Prostate gland (tissue), 2 donors: Measurements from ENCODE around the gene TSPAN32. TPM values are rescaled to one million over a fixed set of nuclear protein-coding genes. Genes with fewer than 3 reads are reported as not detected.

ENCODE experiments used
- DNase-seq: peaks from one replicate; pipeline ENCODE4 v3.0.0-alpha.2; 2019; ENCODE audit warnings: low spot score
- H3K27ac ChIP-seq, 2 donors: fragments of 200-600 bp; sonication (generic); 2 replicates each; pipeline ENCODE4 v1.5.1; 2017 to 2019
- H3K27me3 ChIP-seq: fragments of 200-600 bp; sonication (generic); replicated peaks from 2 replicates; pipeline ENCODE4 v1.5.1; 2019; ENCODE audit not compliant: insufficient read depth
- H3K36me3 ChIP-seq, 2 donors: fragments of 200-600 bp; sonication (generic); 1 replicate in 1 of 2; 2 replicates in 1 of 2; pipeline versions ENCODE4 v1.5.1 to v1.8.1; 2017 to 2019
- H3K4me1 ChIP-seq: fragments of 200-600 bp; sonication (generic); replicated peaks from 2 replicates; pipeline ENCODE4 v1.5.1; 2019
- H3K4me3 ChIP-seq, 2 donors: fragments of 200-600 bp; sonication (generic); 2 replicates each; pipeline ENCODE4 v1.5.1; 2017 to 2019
- H3K9me3 ChIP-seq: fragments of 200-600 bp; sonication (generic); 2 replicates; pipeline ENCODE4 v1.5.1; 2017
- CTCF ChIP-seq, 4 experiments: fragments of 200-600 bp in 2 of 4; fragments of 450-650 bp in 2 of 4; sonication (generic) in 2 of 4; IDR thresholded peaks; 1 replicate in 3 of 4; 2 replicates in 1 of 4; pipeline ENCODE4 v1.5.1; 2016 to 2019; ENCODE audit warnings: antibody characterized with exemption in 4 of 4, mild to moderate bottlenecking in 2 of 4, moderate library complexity in 2 of 4
- POLR2A ChIP-seq: fragments of 450-650 bp; IDR thresholded peaks from one replicate; pipeline ENCODE4 v1.6.1; 2016; ENCODE audit warnings: antibody characterized with exemption, mild to moderate bottlenecking
- POLR2AphosphoS5 ChIP-seq: sonication (generic); formaldehyde crosslinking; IDR thresholded peaks from one replicate; pipeline ENCODE4 v1.6.1; 2017; ENCODE audit warnings: antibody characterized with exemption
- WGBS: methylation state at CpG from one replicate; pipeline ENCODE4 v1.1.5; 2018; 5-methylcytosine and 5-hydroxymethylcytosine counted together
- intact Hi-C: fragments of 100-400 bp; cut with DNase I; formaldehyde crosslinking; loops from one replicate; pipeline ENCODE4 v1.14.2; 2022
- total RNA-seq, 2 donors: library from RNA; depleted of rRNA; stranded (reverse); fragments of >200 nt; gene quantifications; one replicate each; pipeline ENCODE4 v1.1.0, GENCODE V29; 2016

Gene TSPAN32
- total RNA-seq, 2 donors from 2014 or later, result not detected

DNA sequence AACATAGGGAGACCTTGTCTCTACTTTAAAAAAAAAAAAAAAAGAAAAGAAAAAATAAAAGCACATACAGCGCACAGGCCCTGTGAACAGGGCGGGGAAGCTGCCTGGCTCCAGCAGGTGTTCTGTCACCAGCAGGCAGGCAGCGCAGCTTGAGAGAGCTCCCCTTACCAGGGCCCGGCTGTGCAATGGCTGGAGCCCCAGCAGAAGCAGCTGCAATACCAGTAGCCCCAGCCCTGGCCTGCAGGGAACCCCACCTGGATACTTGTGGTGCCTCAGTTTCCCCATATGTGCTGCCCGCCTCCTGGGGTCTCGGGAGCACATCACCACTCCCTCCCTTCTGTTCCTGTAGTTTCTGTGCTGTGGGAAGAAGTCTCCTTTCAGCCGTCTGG is 12.3 kb downstream of the TSPAN32 start:
- H3K27me3 ChIP-seq, result no peaks in the 10 kb centered on the region
- no peaks in the 10 kb centered on the region for H3K36me3 ChIP-seq
- no peaks in the 10 kb centered on the region for H3K9me3 ChIP-seq
- DNase-seq, result no peak
- peaks cover 8% of the 10 kb centered on the region for H3K4me1 ChIP-seq
- intact Hi-C loops, result no loop called here
- H3K4me3 ChIP-seq, result no peak overlapping the region
- peak overlapping the region; percentile 62 to 68 for H3K27ac ChIP-seq
- TF ChIP-seq POLR2A (no peak), CTCF (IDR thresholded peaks at IDR 0.05) (no peak), POLR2AphosphoS5 (no peak)
- 83% methylated on average over 7 of the region's 7 CpGs for WGBS

GRCh38 chr11:2314525-2315394 is 12.9 kb downstream of the TSPAN32 start:
- no peak overlapping the region for H3K4me3 ChIP-seq
- WGBS, result 24% methylated on average over 16 of the region's 16 CpGs
- TF ChIP-seq CTCF (IDR thresholded peaks at IDR 0.05) (no peak), POLR2A (peak; percentile 37), POLR2AphosphoS5 (peak; percentile 58)
- H3K36me3 ChIP-seq, result no peaks in the 10 kb centered on the region
- H3K4me1 ChIP-seq, result peaks cover 8% of the 10 kb centered on the region
- H3K9me3 ChIP-seq, result no peaks in the 10 kb centered on the region
- DNase-seq, result peak; percentile 71
- peak overlapping the region; percentile 62 to 68 for H3K27ac ChIP-seq
- intact Hi-C loops, result loop anchor here (5.0 kb wide), 1 partner anchor 213 kb away; no protein-coding TSS in a partner anchor
- H3K27me3 ChIP-seq, result no peaks in the 10 kb centered on the region

DNA sequence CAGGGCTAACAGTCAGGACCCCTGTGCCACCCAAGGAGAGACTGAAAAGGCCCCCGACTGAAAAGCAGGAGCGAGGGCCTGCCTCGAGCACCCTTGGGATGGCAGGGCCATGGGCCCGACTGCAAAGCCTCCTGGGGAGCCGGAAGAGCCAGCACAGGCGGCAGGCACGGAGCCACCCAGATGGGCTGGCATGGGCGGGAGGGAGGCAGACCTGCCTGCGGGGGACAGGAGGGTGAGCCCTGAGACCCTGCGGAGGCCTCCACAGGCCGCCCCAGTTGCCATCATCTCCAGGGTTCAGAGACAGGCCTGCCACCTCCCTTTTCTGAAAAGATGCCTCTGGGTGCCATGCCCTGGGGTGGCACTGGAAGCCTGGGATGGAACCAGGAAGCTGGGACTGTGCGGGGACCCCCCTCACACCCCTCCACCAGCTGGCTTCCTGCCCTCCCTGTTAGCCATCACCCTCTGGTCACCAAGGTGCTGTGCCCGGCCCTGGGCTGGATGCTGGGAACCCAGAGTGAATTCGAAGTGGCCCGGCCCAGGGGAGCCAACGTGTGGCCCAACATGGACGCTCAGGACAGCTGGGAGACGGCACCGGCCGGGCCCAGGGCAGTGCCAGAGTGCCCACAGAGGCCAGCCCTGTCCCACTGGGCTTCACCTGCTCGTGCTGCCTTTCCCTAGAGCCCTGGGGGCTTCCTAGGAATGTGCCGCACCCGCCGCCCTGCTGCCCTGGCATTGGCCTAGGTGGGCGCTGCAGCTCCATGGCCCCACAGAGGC is 13.8 kb downstream of the TSPAN32 start:
- Histone ChIP-seq H3K4me1 (peaks cover 8% of the 10 kb centered on the region), H3K27ac (peak overlapping the region; percentile 62 to 68), H3K36me3 (no peaks in the 10 kb centered on the region), H3K9me3 (no peaks in the 10 kb centered on the region), H3K27me3 (no peaks in the 10 kb centered on the region), H3K4me3 (no peak overlapping the region)
- TF ChIP-seq POLR2AphosphoS5, result no peak
- no peak for TF ChIP-seq CTCF (IDR thresholded peaks at IDR 0.05)
- no peak for TF ChIP-seq POLR2A
- intact Hi-C loops, result loop anchor here (5.0 kb wide), 1 partner anchor 212 kb away; no protein-coding TSS in a partner anchor
- no peak for DNase-seq
- WGBS, result 65% methylated on average over 25 of the region's 25 CpGs

GRCh38 chr11:2316169-2316962 is 14.6 kb downstream of the TSPAN32 start:
- Histone ChIP-seq H3K4me3 (no peak overlapping the region), H3K27me3 (no peaks in the 10 kb centered on the region), H3K4me1 (peaks cover 8% of the 10 kb centered on the region), H3K9me3 (no peaks in the 10 kb centered on the region), H3K27ac (no peak overlapping the region), H3K36me3 (no peaks in the 10 kb centered on the region)
- TF ChIP-seq CTCF (IDR thresholded peaks at IDR 0.05) (no peak), POLR2AphosphoS5 (no peak), POLR2A (no peak)
- 91% methylated on average over 23 of the region's 23 CpGs for WGBS
- no peak for DNase-seq
- intact Hi-C loops, result loop anchor here (5.0 kb wide), 1 partner anchor 211 kb away; no protein-coding TSS in a partner anchor
